ENCODE data around the gene MRPS25. TPM values are rescaled to one million over a fixed set of nuclear protein-coding genes. Genes with fewer than 3 reads are reported as not detected.

Gene MRPS25
- total RNA-seq, 1 experiment from 2014 or later = 45.2 TPM

- Histone ChIP-seq H3K36me3 (ENCODE audit: control insufficient read depth, insufficient read depth, low read length) (peaks cover 12% of the 10 kb centered on the region; the same call in 1 of the 2 replicates), H3K4me1 (ENCODE audit: control insufficient read depth, insufficient read depth, low read length) (no peaks in the 10 kb centered on the region; the same call in 1 of the 2 replicates), H3K27ac (ENCODE audit: low read length) (no peak overlapping the region), H3K4me3 (ENCODE audit: low read depth in 2 of 2, low read length in 2 of 2) (no peak overlapping the region), H3K9me3 (ENCODE audit: control insufficient read depth, insufficient read depth, low read depth, low read length) (no peaks in the 10 kb centered on the region), H3K27me3 (ENCODE audit: control insufficient read depth, insufficient read depth, low read length) (no peaks in the 10 kb centered on the region)
- ATAC-seq (no peak), DNase-seq (ENCODE audit: low read depth, low spot score) (no peak)
- intact Hi-C loops (cut with micrococcal nuclease; ENCODE audit: unreplicated experiment) = no loop called here
- BruUV-seq (replicated peaks) = no TSS peak
- TF ChIP-seq TCF7L2 (IDR thresholded peaks at IDR 0.05; ENCODE audit: low read depth, low read length) = no peak
- no peak for TF ChIP-seq CTCF (IDR thresholded peaks at IDR 0.05)
- no peak for TF ChIP-seq POLR2AphosphoS5 (IDR thresholded peaks at IDR 0.05; ENCODE audit: low read depth, low read length)
- TF ChIP-seq, protein P1, sequence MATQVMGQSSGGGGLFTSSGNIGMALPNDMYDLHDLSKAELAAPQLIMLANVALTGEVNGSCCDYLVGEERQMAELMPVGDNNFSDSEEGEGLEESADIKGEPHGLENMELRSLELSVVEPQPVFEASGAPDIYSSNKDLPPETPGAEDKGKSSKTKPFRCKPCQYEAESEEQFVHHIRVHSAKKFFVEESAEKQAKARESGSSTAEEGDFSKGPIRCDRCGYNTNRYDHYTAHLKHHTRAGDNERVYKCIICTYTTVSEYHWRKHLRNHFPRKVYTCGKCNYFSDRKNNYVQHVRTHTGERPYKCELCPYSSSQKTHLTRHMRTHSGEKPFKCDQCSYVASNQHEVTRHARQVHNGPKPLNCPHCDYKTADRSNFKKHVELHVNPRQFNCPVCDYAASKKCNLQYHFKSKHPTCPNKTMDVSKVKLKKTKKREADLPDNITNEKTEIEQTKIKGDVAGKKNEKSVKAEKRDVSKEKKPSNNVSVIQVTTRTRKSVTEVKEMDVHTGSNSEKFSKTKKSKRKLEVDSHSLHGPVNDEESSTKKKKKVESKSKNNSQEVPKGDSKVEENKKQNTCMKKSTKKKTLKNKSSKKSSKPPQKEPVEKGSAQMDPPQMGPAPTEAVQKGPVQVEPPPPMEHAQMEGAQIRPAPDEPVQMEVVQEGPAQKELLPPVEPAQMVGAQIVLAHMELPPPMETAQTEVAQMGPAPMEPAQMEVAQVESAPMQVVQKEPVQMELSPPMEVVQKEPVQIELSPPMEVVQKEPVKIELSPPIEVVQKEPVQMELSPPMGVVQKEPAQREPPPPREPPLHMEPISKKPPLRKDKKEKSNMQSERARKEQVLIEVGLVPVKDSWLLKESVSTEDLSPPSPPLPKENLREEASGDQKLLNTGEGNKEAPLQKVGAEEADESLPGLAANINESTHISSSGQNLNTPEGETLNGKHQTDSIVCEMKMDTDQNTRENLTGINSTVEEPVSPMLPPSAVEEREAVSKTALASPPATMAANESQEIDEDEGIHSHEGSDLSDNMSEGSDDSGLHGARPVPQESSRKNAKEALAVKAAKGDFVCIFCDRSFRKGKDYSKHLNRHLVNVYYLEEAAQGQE (IDR thresholded peaks at IDR 0.05; ENCODE audit: insufficient read depth in 1 of 2, low read depth in 2 of 2, low read length in 1 of 2) = no peak
- no peak for TF ChIP-seq SIN3A (IDR thresholded peaks at IDR 0.05; ENCODE audit: borderline replicate concordance, insufficient read depth, low read depth, low read length)
- ChIA-PET CTCF (no interaction called here), POLR2A (no interaction called here)
- in situ Hi-C loops (cut with HindIII; ENCODE audit: low pct_unique_long_range_greater_than_20kb, low sequenced_read_pairs) = no loop called here
Measured at GRCh38 chr3:15053541-15053940, 11.6 kb downstream of the MRPS25 start.

DNA sequence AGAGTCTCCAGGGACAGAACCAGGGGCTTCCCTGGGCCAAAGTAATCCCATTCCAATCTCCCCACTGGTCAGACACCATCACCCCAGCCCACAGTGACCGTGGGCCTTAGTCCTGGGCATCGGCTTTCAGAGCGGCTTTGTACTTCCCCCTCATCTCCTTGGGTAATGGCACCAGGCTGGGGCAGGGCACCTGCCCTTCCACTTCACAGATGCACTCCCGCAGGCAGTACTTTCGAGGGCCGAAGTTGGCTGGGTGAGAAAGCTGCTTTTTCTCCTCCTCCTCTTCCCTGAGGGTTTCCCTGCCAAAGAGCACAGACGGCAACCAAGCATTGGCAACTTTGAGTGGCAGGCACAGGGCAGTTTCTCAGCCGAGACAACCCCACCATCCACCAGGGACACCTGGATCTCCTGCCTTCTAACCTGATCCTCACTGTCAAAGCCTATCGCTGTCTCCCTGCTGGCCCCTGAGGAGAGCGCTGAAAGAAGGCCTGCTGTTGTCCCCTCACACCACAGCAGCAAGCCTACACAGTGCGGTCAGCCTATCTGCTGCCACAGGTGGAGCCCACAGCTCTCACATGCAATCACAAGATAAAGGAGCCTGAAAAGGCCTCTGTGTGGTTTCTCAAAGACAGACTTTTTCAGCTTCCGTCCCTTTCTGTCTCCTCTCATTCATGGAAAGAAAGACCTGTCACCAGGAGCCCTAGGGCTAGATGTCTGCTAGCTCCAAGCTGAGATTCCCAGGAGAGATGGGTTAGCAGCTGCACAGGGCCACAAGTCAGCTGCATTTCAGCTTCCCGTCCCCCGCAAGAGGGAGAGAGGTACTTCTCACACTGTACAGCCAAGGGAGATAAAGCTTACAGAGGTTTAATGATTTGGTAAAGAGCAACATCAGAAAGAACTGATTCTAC is 12.5 kb downstream of the MRPS25 start:
- no peak for TF ChIP-seq POLR2AphosphoS5 (IDR thresholded peaks at IDR 0.05; ENCODE audit: low read depth, low read length)
- H3K4me1 ChIP-seq (ENCODE audit: control insufficient read depth, insufficient read depth, low read length) = no peaks in the 10 kb centered on the region; the same call in 1 of the 2 replicates
- H3K36me3 ChIP-seq (ENCODE audit: control insufficient read depth, insufficient read depth, low read length) = peaks cover 16% of the 10 kb centered on the region; the same call in 1 of the 2 replicates
- H3K27me3 ChIP-seq (ENCODE audit: control insufficient read depth, insufficient read depth, low read length) = no peaks in the 10 kb centered on the region
- ATAC-seq = no peak
- in situ Hi-C loops (cut with HindIII; ENCODE audit: low pct_unique_long_range_greater_than_20kb, low sequenced_read_pairs) = no loop called here
- intact Hi-C loops (cut with micrococcal nuclease; ENCODE audit: unreplicated experiment) = no loop called here
- CTCF ChIA-PET = no interaction called here
- no TSS peak for BruUV-seq (replicated peaks)
- H3K4me3 ChIP-seq (ENCODE audit: low read depth in 2 of 2, low read length in 2 of 2) = no peak overlapping the region
- H3K9me3 ChIP-seq (ENCODE audit: control insufficient read depth, insufficient read depth, low read depth, low read length) = no peaks in the 10 kb centered on the region
- POLR2A ChIA-PET = no interaction called here
- DNase-seq (ENCODE audit: low read depth, low spot score) = no peak
- no peak overlapping the region for H3K27ac ChIP-seq (ENCODE audit: low read length)

DNA sequence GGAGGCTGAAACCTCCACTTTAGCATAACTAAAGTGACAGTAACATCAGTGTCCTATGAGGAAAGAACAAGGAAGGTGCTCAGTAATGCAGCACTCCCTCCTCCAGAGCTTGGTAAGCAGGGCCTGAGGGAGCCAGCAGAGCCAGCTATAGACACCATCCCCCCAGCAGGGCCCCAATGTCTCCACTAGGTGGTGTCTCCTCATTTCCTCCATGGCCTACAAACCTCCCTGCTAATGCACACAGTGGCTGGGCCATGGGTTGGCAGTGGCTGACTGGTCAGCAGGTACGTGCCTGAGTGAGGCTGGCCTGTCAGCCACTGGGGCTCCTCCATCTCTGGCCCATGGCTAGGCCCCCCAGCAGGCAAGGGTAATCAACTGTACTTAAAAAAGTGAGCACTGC is 13.6 kb downstream of the MRPS25 start:
- ChIA-PET POLR2A (no interaction called here), CTCF (interaction anchor here (0.7 kb wide), 1 partner anchor 68 kb away, joined by 3 read pairs; no protein-coding TSS in a partner anchor)
- DNase-seq (ENCODE audit: low read depth, low spot score) (peak; percentile 33), ATAC-seq (peak; percentile 91)
- in situ Hi-C loops (cut with HindIII; ENCODE audit: low pct_unique_long_range_greater_than_20kb, low sequenced_read_pairs) = no loop called here
- peaks cover 16% of the 10 kb centered on the region; the same call in 1 of the 2 replicates for H3K36me3 ChIP-seq (ENCODE audit: control insufficient read depth, insufficient read depth, low read length)
- no peaks in the 10 kb centered on the region; the same call in 1 of the 2 replicates for H3K4me1 ChIP-seq (ENCODE audit: control insufficient read depth, insufficient read depth, low read length)
- TF ChIP-seq CTCF (IDR thresholded peaks at IDR 0.05) = peak; percentile 74
- TF ChIP-seq, protein P1 (IDR thresholded peaks at IDR 0.05; ENCODE audit: insufficient read depth in 1 of 2, low read depth in 2 of 2, low read length in 1 of 2) = no peak
- no peak overlapping the region for H3K27ac ChIP-seq (ENCODE audit: low read length)
- no peak overlapping the region for H3K4me3 ChIP-seq (ENCODE audit: low read depth in 2 of 2, low read length in 2 of 2)
- H3K9me3 ChIP-seq (ENCODE audit: control insufficient read depth, insufficient read depth, low read depth, low read length) = no peaks in the 10 kb centered on the region
- no peaks in the 10 kb centered on the region for H3K27me3 ChIP-seq (ENCODE audit: control insufficient read depth, insufficient read depth, low read length)
- no TSS peak for BruUV-seq (replicated peaks)
- intact Hi-C loops (cut with micrococcal nuclease; ENCODE audit: unreplicated experiment) = no loop called here
